ENCODE results near the gene SLC38A6. TPM values are rescaled to one million over a fixed set of nuclear protein-coding genes. Genes with fewer than 3 reads are reported as not detected.

SLC38A6 gene
- total RNA-seq, 2 donors from 2014 or later, result 9.9 to 18.2 TPM

DNA sequence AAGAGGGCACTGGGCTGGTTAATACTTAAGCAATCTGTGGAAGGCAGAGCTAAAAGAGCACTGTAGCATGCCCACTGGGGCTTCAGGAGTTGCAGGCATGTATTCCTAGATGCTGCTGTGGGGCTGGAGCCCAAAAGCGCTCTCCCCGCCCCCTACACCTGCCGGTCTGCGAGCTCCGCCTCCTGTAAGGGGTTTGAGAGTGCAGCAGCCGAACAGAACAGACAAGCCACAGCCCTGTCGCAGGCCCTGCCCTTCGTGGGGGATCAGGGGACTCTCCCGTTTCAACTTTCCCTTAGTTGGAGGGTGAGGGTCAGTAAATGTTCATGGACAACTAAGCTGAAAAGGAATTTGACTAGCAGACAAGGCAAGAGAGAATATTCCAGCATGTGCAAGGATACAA is 17.6 kb downstream of the SLC38A6 start:
- TF ChIP-seq, protein P1, sequence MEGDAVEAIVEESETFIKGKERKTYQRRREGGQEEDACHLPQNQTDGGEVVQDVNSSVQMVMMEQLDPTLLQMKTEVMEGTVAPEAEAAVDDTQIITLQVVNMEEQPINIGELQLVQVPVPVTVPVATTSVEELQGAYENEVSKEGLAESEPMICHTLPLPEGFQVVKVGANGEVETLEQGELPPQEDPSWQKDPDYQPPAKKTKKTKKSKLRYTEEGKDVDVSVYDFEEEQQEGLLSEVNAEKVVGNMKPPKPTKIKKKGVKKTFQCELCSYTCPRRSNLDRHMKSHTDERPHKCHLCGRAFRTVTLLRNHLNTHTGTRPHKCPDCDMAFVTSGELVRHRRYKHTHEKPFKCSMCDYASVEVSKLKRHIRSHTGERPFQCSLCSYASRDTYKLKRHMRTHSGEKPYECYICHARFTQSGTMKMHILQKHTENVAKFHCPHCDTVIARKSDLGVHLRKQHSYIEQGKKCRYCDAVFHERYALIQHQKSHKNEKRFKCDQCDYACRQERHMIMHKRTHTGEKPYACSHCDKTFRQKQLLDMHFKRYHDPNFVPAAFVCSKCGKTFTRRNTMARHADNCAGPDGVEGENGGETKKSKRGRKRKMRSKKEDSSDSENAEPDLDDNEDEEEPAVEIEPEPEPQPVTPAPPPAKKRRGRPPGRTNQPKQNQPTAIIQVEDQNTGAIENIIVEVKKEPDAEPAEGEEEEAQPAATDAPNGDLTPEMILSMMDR (conservative IDR thresholded peaks at IDR 0.05), result no peak
- Histone ChIP-seq H3K9me3 (ENCODE audit: control insufficient read depth, low read length) (no peaks in the 10 kb centered on the region), H3K36me3 (ENCODE audit: control insufficient read depth, insufficient read depth, low read length) (no peaks in the 10 kb centered on the region), H3K27me3 (ENCODE audit: control insufficient read depth, insufficient read depth, low read length, poor library complexity, severe bottlenecking) (no peaks in the 10 kb centered on the region), H3K4me1 (ENCODE audit: control insufficient read depth, insufficient read depth, low read length) (no peaks in the 10 kb centered on the region), H3K27ac (ENCODE audit: low read depth, low read length) (no peak overlapping the region), H3K4me3 (ENCODE audit: low read length) (no peak overlapping the region), H3K9ac (ENCODE audit: extremely low read depth, low read length, poor library complexity, severe bottlenecking) (no peak overlapping the region)
- no peak for DNase-seq
- Mint-ChIP-seq H3K27me3 (ENCODE audit: insufficient read depth) (no peaks in the 10 kb centered on the region), H3K27ac (no peak overlapping the region), H3K9me3 (peaks cover 4% of the 10 kb centered on the region), H3K4me1 (no peaks in the 10 kb centered on the region), H3K4me3 (no peak overlapping the region), H3K36me3 (ENCODE audit: low read depth) (peaks cover 20% of the 10 kb centered on the region)
- WGBS, 2 experiments (ENCODE audit: insufficient coverage in 1 of 2, insufficient read length in 1 of 2), result 92 to 95% methylated on average over 4 to 9 of the region's 9 CpGs

DNA sequence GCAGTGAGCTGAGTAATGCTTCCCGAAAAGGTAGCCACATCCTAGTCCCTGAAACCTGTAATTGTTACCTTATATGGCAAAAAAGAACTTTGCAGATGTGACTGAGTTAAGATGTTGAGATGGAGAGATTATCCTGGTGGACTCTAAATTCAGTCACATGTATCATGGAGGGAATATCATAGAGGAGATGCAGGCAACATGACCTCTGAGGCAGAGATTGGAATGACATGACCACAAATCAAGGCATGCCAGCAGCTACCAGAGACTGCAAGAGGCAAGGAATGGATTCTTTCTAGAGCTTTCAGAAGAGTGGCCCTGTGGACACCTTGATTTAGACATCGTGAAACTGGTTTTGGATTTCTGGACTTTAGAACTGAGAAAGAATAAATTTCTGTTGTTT is 18.5 kb downstream of the SLC38A6 start:
- H3K4me3 ChIP-seq (ENCODE audit: low read length), result no peak overlapping the region
- Mint-ChIP-seq H3K4me1 (no peaks in the 10 kb centered on the region), H3K36me3 (ENCODE audit: low read depth) (peaks cover 19% of the 10 kb centered on the region), H3K9me3 (peaks cover 4% of the 10 kb centered on the region), H3K27me3 (ENCODE audit: insufficient read depth) (no peaks in the 10 kb centered on the region), H3K4me3 (no peak overlapping the region), H3K27ac (no peak overlapping the region)
- H3K9ac ChIP-seq (ENCODE audit: extremely low read depth, low read length, poor library complexity, severe bottlenecking), result no peak overlapping the region
- no peaks in the 10 kb centered on the region for H3K36me3 ChIP-seq (ENCODE audit: control insufficient read depth, insufficient read depth, low read length)
- H3K27ac ChIP-seq (ENCODE audit: low read depth, low read length), result no peak overlapping the region
- H3K4me1 ChIP-seq (ENCODE audit: control insufficient read depth, insufficient read depth, low read length), result no peaks in the 10 kb centered on the region
- no peak for DNase-seq
- H3K9me3 ChIP-seq (ENCODE audit: control insufficient read depth, low read length), result no peaks in the 10 kb centered on the region
- H3K27me3 ChIP-seq (ENCODE audit: control insufficient read depth, insufficient read depth, low read length, poor library complexity, severe bottlenecking), result no peaks in the 10 kb centered on the region
- TF ChIP-seq, protein P1 (conservative IDR thresholded peaks at IDR 0.05), result no peak
- 87 to 100% methylated on average over 1 to 2 of the region's 2 CpGs for WGBS, 2 experiments (ENCODE audit: insufficient coverage in 1 of 2, insufficient read length in 1 of 2)

DNA sequence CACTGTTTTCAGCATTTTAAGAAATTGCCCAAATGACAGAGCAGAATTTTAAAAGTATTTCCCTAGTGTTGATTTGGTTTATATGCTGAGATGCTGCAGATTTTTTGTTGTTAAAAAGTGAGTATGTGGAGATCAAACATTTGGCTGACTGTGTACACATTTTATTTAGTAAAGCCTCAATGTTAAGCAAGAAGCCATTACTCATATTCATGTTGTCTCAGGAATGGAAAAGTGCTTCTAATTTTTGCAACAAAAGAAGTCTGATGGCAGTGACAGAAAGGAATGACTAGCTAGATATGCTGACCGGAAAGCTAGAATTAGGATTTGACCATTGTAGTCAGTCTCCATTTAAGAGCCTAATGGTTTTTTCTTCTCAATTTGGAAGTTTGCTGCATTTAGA is 22.5 kb downstream of the SLC38A6 start:
- no peak for DNase-seq
- Histone ChIP-seq H3K4me1 (ENCODE audit: control insufficient read depth, insufficient read depth, low read length) (no peaks in the 10 kb centered on the region), H3K4me3 (ENCODE audit: low read length) (no peak overlapping the region), H3K9ac (ENCODE audit: extremely low read depth, low read length, poor library complexity, severe bottlenecking) (no peak overlapping the region), H3K36me3 (ENCODE audit: control insufficient read depth, insufficient read depth, low read length) (no peaks in the 10 kb centered on the region), H3K9me3 (ENCODE audit: control insufficient read depth, low read length) (no peaks in the 10 kb centered on the region), H3K27me3 (ENCODE audit: control insufficient read depth, insufficient read depth, low read length, poor library complexity, severe bottlenecking) (no peaks in the 10 kb centered on the region), H3K27ac (ENCODE audit: low read depth, low read length) (no peak overlapping the region)
- Mint-ChIP-seq H3K27me3 (ENCODE audit: insufficient read depth) (no peaks in the 10 kb centered on the region), H3K36me3 (ENCODE audit: low read depth) (peaks cover 5% of the 10 kb centered on the region), H3K4me3 (no peak overlapping the region), H3K4me1 (no peaks in the 10 kb centered on the region), H3K9me3 (peaks cover 7% of the 10 kb centered on the region), H3K27ac (no peak overlapping the region)
- TF ChIP-seq, protein P1 (conservative IDR thresholded peaks at IDR 0.05), result no peak
- WGBS, 2 experiments (ENCODE audit: insufficient coverage in 1 of 2, insufficient read length in 1 of 2), result 96 to 100% methylated on average over 1 of the region's 1 CpG

Data from endodermal cell (in vitro differentiated cells).